HG03342 (cell line): ENCODE measurements around the gene ARID5B.

Experiments used
- ATAC-seq: cut with Tn5 transposase; IDR thresholded peaks from one replicate; pipeline ENCODE4 v1.9.1; 2021; ENCODE audit warnings: mild to moderate bottlenecking, moderate library complexity; ENCODE audit not compliant: unreplicated experiment

ARID5B gene

GRCh38 chr10:62068464-62068863 is 167.0 kb downstream of the ARID5B start:
- ATAC-seq = no peak

GRCh38 chr10:62069452-62070178 is 168.1 kb downstream of the ARID5B start:
- ATAC-seq = no peak

GRCh38 chr10:62071846-62072281 is 170.4 kb downstream of the ARID5B start:
- ATAC-seq = no peak

- ATAC-seq = no peak
Observed at GRCh38 chr10:62072901-62073300, 171.4 kb downstream of the ARID5B start.

- ATAC-seq = no peak
Observed at GRCh38 chr10:62073429-62073828, 171.9 kb downstream of the ARID5B start.

- no peak for ATAC-seq
Observed at GRCh38 chr10:62075414-62075813, 173.9 kb downstream of the ARID5B start.

GRCh38 chr10:62075912-62076311 is 174.4 kb downstream of the ARID5B start:
- ATAC-seq = no peak

GRCh38 chr10:62076891-62077290 is 175.4 kb downstream of the ARID5B start:
- no peak for ATAC-seq

GRCh38 chr10:62077330-62078015 is 176.0 kb downstream of the ARID5B start:
- ATAC-seq = no peak

GRCh38 chr10:62079885-62080559 is 178.5 kb downstream of the ARID5B start:
- ATAC-seq = peak; percentile 79

GRCh38 chr10:62080905-62081304 is 179.4 kb downstream of the ARID5B start:
- no peak for ATAC-seq

GRCh38 chr10:62081341-62082270 is 180.1 kb downstream of the ARID5B start:
- no peak for ATAC-seq

GRCh38 chr10:62082271-62082656 is 180.8 kb downstream of the ARID5B start:
- ATAC-seq = no peak

- ATAC-seq = peak; percentile 34
Observed at GRCh38 chr10:62082729-62083411, 181.4 kb downstream of the ARID5B start.

GRCh38 chr10:62083412-62084267 is 182.1 kb downstream of the ARID5B start:
- peak; percentile 4 for ATAC-seq

GRCh38 chr10:62084451-62084850 is 183.0 kb downstream of the ARID5B start:
- ATAC-seq = no peak

GRCh38 chr10:62085404-62085803 is 183.9 kb downstream of the ARID5B start:
- ATAC-seq = no peak

- ATAC-seq = no peak
Observed at GRCh38 chr10:62085821-62086220, 184.3 kb downstream of the ARID5B start.

GRCh38 chr10:62087329-62087728 is 185.8 kb downstream of the ARID5B start:
- ATAC-seq = no peak
